HepG2 (cell line): ENCODE results near the gene HIPK2. TPM values are rescaled to one million over a fixed set of nuclear protein-coding genes. Genes with fewer than 3 reads are reported as not detected.

Experiments used
- KIAA2018 ChIP-seq: sonication (generic); formaldehyde crosslinking; IDR thresholded peaks from 2 replicates; pipeline ENCODE4 v1.5.0; 2020; ENCODE audit warnings: mild to moderate bottlenecking, missing genetic modification reagents, borderline replicate concordance
- MLXIP ChIP-seq: sonication (generic); formaldehyde crosslinking; IDR thresholded peaks from 2 replicates; pipeline ENCODE4 v1.9.0; 2021; ENCODE audit warnings: missing genetic modification reagents, borderline replicate concordance
- NAIF1 ChIP-seq: sonication (generic); formaldehyde crosslinking; IDR thresholded peaks from 2 replicates; pipeline ENCODE4 v1.5.0; 2020; ENCODE audit warnings: mild to moderate bottlenecking, missing genetic modification reagents, borderline replicate concordance
- SRSF1 ChIP-seq: fragments of 200-400 bp; formaldehyde crosslinking; optimal IDR thresholded peaks from 2 replicates; pipeline ENCODE3; 2017; ENCODE audit warnings: mild to moderate bottlenecking, low read depth, low read length, moderate library complexity
- SRY ChIP-seq: sonication (generic); formaldehyde crosslinking; IDR thresholded peaks from 2 replicates; pipeline ENCODE4 v1.8.0; 2022; ENCODE audit warnings: mild to moderate bottlenecking, missing genetic modification reagents
- ZBTB44 ChIP-seq: sonication (generic); formaldehyde crosslinking; IDR thresholded peaks from 2 replicates; pipeline ENCODE4 v1.4.0; 2020; ENCODE audit warnings: missing genetic modification reagents
- ZNF235 ChIP-seq: sonication (generic); formaldehyde crosslinking; IDR thresholded peaks from 2 replicates; pipeline ENCODE4 v1.8.1; 2023; ENCODE audit warnings: mild to moderate bottlenecking, missing genetic modification reagents, borderline replicate concordance
- ZNF687 ChIP-seq: sonication (generic); formaldehyde crosslinking; IDR thresholded peaks from 2 replicates; pipeline ENCODE4 v1.5.1; 2020; ENCODE audit warnings: mild to moderate bottlenecking, missing genetic modification reagents, moderate library complexity
- polyA plus RNA-seq, 8 experiments: library from polyadenylated mRNA; depleted of rRNA in 3 of 8; stranded (reverse) in 7 of 8; unstranded in 1 of 8; fragments of >200 nt; fragmentation: Illumina TruSeq in 4 of 8; extraction: Trizol in 4 of 8; gene quantifications; 2 replicates each; pipeline versions ENCODE4 v1.2.1 to v1.2.3, GENCODE V29; 2011 to 2016; ENCODE audit warnings: low read depth in 4 of 8, missing spikeins in 1 of 8, mixed read lengths in 1 of 8; ENCODE audit not compliant: insufficient read depth in 1 of 8
- total RNA-seq, 5 experiments: library from RNA; depleted of rRNA; stranded (reverse); fragments of >200 nt; fragmentation: Illumina TruSeq; extraction: Trizol; gene quantifications; 2 replicates each; pipeline ENCODE4 v1.2.3, GENCODE V29; 2016; ENCODE audit warnings: low read depth in 1 of 5

Gene HIPK2
- total and polyA plus RNA-seq, 2 of the 13 experiments (the other 11 are each of a cell fraction or from before 2014, with no cell fraction given): 14.4 to 20.2 TPM

GRCh38 chr7:139675127-139676125 lies 102.4 kb downstream of the HIPK2 start (continued):
- TF ChIP-seq ZNF687 (peak; percentile 21; the same call in 1 of the 2 replicates), NAIF1 (CRISPR knock-in tag) (peak; percentile 69; the same call in 1 of the 2 replicates), MLXIP (CRISPR knock-in tag) (no peak), SRSF1 (no peak), ZBTB44 (CRISPR knock-in tag) (0 out of 2 replicates have a peak, but pooled peaks have one; percentile 36), SRY (CRISPR knock-in tag) (no peak), ZNF235 (CRISPR knock-in tag) (no peak), KIAA2018 (no peak)
